HL-60 (cell line): ENCODE measurements around the gene TMEM266.
A peak's percentile ranks its signal among the peaks of the same experiment; 100 is the strongest.

Experiments
- DNase-seq, 2 experiments: peaks; one replicate each; pipeline ENCODE4 v3.0.0-alpha.2; 2010 to 2020; ENCODE audit warnings: low read depth in 1 of 2, low spot score in 1 of 2
- H3K27ac ChIP-seq: fragments of 250-450 bp; sonication (Bioruptor Pico); replicated peaks from 2 replicates; pipeline ENCODE4 v1.5.1; 2020; ENCODE audit warnings: mild to moderate bottlenecking, moderate library complexity
- H3K27me3 ChIP-seq: fragments of 250-450 bp; sonication (Bioruptor Pico); 2 replicates; pipeline ENCODE4 v1.5.1; 2021; ENCODE audit warnings: mild to moderate bottlenecking, moderate library complexity; ENCODE audit not compliant: insufficient read depth, poor library complexity, severe bottlenecking
- H3K4me3 ChIP-seq: replicated peaks from 2 replicates; pipeline ENCODE4 v1.5.1; 2011; ENCODE audit warnings: mild to moderate bottlenecking, control low read depth, low read length; ENCODE audit not compliant: insufficient read depth
- CTCF ChIP-seq: IDR thresholded peaks from one replicate; pipeline ENCODE4 v1.5.1; 2011; ENCODE audit warnings: low read length, control low read depth, inconsistent platforms; ENCODE audit not compliant: insufficient read depth
- GABPA ChIP-seq: IDR thresholded peaks from 2 replicates; pipeline ENCODE4 v1.6.1; 2012; ENCODE audit warnings: low read depth
- POLR2AphosphoS5 ChIP-seq: IDR thresholded peaks from 2 replicates; pipeline ENCODE4 v1.6.1; 2012; ENCODE audit warnings: low read depth
- REST ChIP-seq: IDR thresholded peaks from 2 replicates; pipeline ENCODE4 v1.6.1; 2012; ENCODE audit warnings: low read depth; ENCODE audit not compliant: insufficient replicate concordance
- SPI1 ChIP-seq: IDR thresholded peaks from 2 replicates; pipeline ENCODE4 v1.6.1; 2012; ENCODE audit warnings: low read depth, mild to moderate bottlenecking, borderline replicate concordance

TMEM266 gene

GRCh38 chr15:76149291-76149915 is 89.6 kb downstream of the TMEM266 start:
- H3K27me3 ChIP-seq: no peaks in the 10 kb centered on the region
- no peak overlapping the region for H3K27ac ChIP-seq
- DNase-seq: no peak
- TF ChIP-seq CTCF (no peak), SPI1 (no peak), GABPA (no peak), POLR2AphosphoS5 (no peak), REST (no peak)
- no peak overlapping the region for H3K4me3 ChIP-seq

- TF ChIP-seq CTCF: no peak
- no peak for TF ChIP-seq REST
- peak; percentile 22; the same call in 1 of the 2 replicates for TF ChIP-seq SPI1
- TF ChIP-seq POLR2AphosphoS5: peak; percentile 32; the same call in 1 of the 2 replicates
- TF ChIP-seq GABPA: 0 out of 2 replicates have a peak, but pooled peaks have one; percentile 33
- peak overlapping the region; percentile 25; the same call in 1 of the 2 replicates for H3K27ac ChIP-seq
Measured at GRCh38 chr15:76150513-76150912, 90.7 kb downstream of the TMEM266 start.

GRCh38 chr15:76150971-76151598 is 91.3 kb downstream of the TMEM266 start:
- no peak for TF ChIP-seq POLR2AphosphoS5
- TF ChIP-seq CTCF: peak; percentile 67
- peak; percentile 68 to 78 for DNase-seq
- H3K4me3 ChIP-seq: no peak overlapping the region; the same call in 1 of the 2 replicates
- H3K27ac ChIP-seq: peak overlapping the region; percentile 25; the same call in 1 of the 2 replicates
- H3K27me3 ChIP-seq: no peaks in the 10 kb centered on the region

More at GRCh38 chr15:76150513-76150912, 90.7 kb downstream of the TMEM266 start:
- Histone ChIP-seq H3K4me3 (no peak overlapping the region; the same call in 1 of the 2 replicates), H3K27me3 (no peaks in the 10 kb centered on the region)
- DNase-seq: peak; percentile 67 to 82
